GM21619 (cell line): Measurements from ENCODE around the gene KRTAP10-6.
"Not testable (repeated sequence)": the region's sequence is repeated elsewhere in the genome, so short reads cannot be mapped to it uniquely, and the experiment has no call there.

Source experiments
- ATAC-seq: cut with Tn5 transposase; IDR thresholded peaks from one replicate; pipeline ENCODE4 v1.9.1; 2021; ENCODE audit not compliant: unreplicated experiment

KRTAP10-6 gene

GRCh38 chr21:44579833-44580144 is 12.5 kb downstream of the KRTAP10-6 start:
- ATAC-seq = no peak

- no peak for ATAC-seq
These were observed 13.1 kb downstream of the KRTAP10-6 start for GRCh38 chr21:44579056-44579832.

- ATAC-seq = no peak
These were observed 13.8 kb downstream of the KRTAP10-6 start for GRCh38 chr21:44578371-44579055.

GRCh38 chr21:44576025-44576420 is 16.3 kb downstream of the KRTAP10-6 start:
- ATAC-seq = no peak

GRCh38 chr21:44575307-44576024 is 16.8 kb downstream of the KRTAP10-6 start:
- ATAC-seq = no peak

- no peak for ATAC-seq
These were observed 17.6 kb downstream of the KRTAP10-6 start for GRCh38 chr21:44574457-44575306.

GRCh38 chr21:44573630-44574456 is 18.5 kb downstream of the KRTAP10-6 start, which contains the start of gene KRTAP10-4:
Gene KRTAP10-4 (plus strand): TSS chr21:44573729. CDS start chr21:44573759, 30 bp downstream.
- ATAC-seq = not testable (repeated sequence)

GRCh38 chr21:44572959-44573583 is 19.2 kb downstream of the KRTAP10-6 start:
- ATAC-seq = no peak

- no peak for ATAC-seq
These were observed 20.2 kb downstream of the KRTAP10-6 start for GRCh38 chr21:44571844-44572782.

- no peak for ATAC-seq
These were observed 21.0 kb downstream of the KRTAP10-6 start for GRCh38 chr21:44571296-44571695.

GRCh38 chr21:44569861-44570517 is 22.3 kb downstream of the KRTAP10-6 start:
- ATAC-seq = no peak

GRCh38 chr21:44568667-44569556 is 23.4 kb downstream of the KRTAP10-6 start:
- no peak for ATAC-seq

- no peak for ATAC-seq
These were observed 24.0 kb downstream of the KRTAP10-6 start for GRCh38 chr21:44568261-44568660.

- ATAC-seq = no peak
These were observed 24.7 kb downstream of the KRTAP10-6 start for GRCh38 chr21:44567481-44568171.

GRCh38 chr21:44566403-44566802 is 25.9 kb downstream of the KRTAP10-6 start:
- no peak for ATAC-seq

GRCh38 chr21:44564886-44565598 is 27.3 kb downstream of the KRTAP10-6 start:
- ATAC-seq = no peak
